ENCODE measurements around the gene CLPTM1L.
A peak's percentile ranks its signal among the peaks of the same experiment; 100 is the strongest.
"Not testable (repeated sequence)": the region's sequence is repeated elsewhere in the genome, so short reads cannot be mapped to it uniquely, and the experiment has no call there.

Gene CLPTM1L

GRCh38 chr5:1349246-1349645, 4.3 kb upstream of the CLPTM1L start:
- no peak for DNase-seq (ENCODE audit: low read depth, low spot score)
- no peaks in the 10 kb centered on the region for H3K36me3 ChIP-seq (ENCODE audit: insufficient read depth, low read length)

GRCh38 chr5:1348986-1349245, 4.0 kb upstream of the CLPTM1L start:
- Histone ChIP-seq H3K36me3 (ENCODE audit: insufficient read depth, low read length) (no peaks in the 10 kb centered on the region), H3K27ac (no peak overlapping the region), H3K9ac (ENCODE audit: insufficient read length) (no peak overlapping the region), H3K9me3 (ENCODE audit: low read depth, low read length) (no peaks in the 10 kb centered on the region), H3K4me3 (no peak overlapping the region)
- TF ChIP-seq EZH2 (IDR thresholded peaks at IDR 0.05): no peak
- no peak for TF ChIP-seq POLR2AphosphoS5 (IDR thresholded peaks at IDR 0.05; ENCODE audit: borderline replicate concordance, low read depth, low read length)
- no peak for TF ChIP-seq FOXP2 (optimal IDR thresholded peaks at IDR 0.05; ENCODE audit: control extremely low read depth, extremely low read length, insufficient read depth)
- no peak for DNase-seq (ENCODE audit: low read depth, low spot score)

More at GRCh38 chr5:1349246-1349645, 4.3 kb upstream of the CLPTM1L start:
- H3K9ac ChIP-seq (ENCODE audit: insufficient read length): no peak overlapping the region
- TF ChIP-seq EZH2 (IDR thresholded peaks at IDR 0.05): no peak
- no peak for TF ChIP-seq POLR2AphosphoS5 (IDR thresholded peaks at IDR 0.05; ENCODE audit: borderline replicate concordance, low read depth, low read length)
- TF ChIP-seq FOXP2 (optimal IDR thresholded peaks at IDR 0.05; ENCODE audit: control extremely low read depth, extremely low read length, insufficient read depth): no peak
- no peaks in the 10 kb centered on the region for H3K9me3 ChIP-seq (ENCODE audit: low read depth, low read length)
- no peak overlapping the region for H3K27ac ChIP-seq
- no peak overlapping the region for H3K4me3 ChIP-seq

DNA sequence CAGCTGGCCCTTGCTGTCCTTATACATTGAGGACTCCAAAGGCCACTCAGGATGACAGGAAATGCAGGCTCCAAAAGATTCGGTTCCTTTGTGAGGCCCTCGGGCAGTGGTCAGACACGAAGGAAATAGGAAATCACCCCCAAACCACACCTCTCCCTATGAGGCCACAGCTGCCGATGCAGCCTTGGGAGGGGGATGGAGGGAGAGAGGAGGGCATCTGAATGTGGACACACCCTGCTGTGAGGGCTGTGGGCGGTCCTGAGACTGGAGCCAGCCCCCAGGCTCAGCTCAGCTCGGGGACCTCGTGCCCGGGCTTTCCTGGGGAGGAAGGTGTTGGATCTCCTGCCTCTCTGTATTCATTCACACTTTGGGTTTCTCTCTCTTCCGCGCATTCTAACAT, 2.7 kb upstream of the CLPTM1L start:
- no peak overlapping the region for H3K4me3 ChIP-seq
- TF ChIP-seq FOXP2 (optimal IDR thresholded peaks at IDR 0.05; ENCODE audit: control extremely low read depth, extremely low read length, insufficient read depth): no peak
- TF ChIP-seq POLR2AphosphoS5 (IDR thresholded peaks at IDR 0.05; ENCODE audit: borderline replicate concordance, low read depth, low read length): no peak
- no peak for TF ChIP-seq EZH2 (IDR thresholded peaks at IDR 0.05)
- H3K9ac ChIP-seq (ENCODE audit: insufficient read length): no peak overlapping the region
- peaks cover 5% of the 10 kb centered on the region; the same call in 1 of the 2 replicates for H3K36me3 ChIP-seq (ENCODE audit: insufficient read depth, low read length)
- no peak overlapping the region for H3K27ac ChIP-seq
- DNase-seq (ENCODE audit: low read depth, low spot score): no peak
- no peaks in the 10 kb centered on the region for H3K9me3 ChIP-seq (ENCODE audit: low read depth, low read length)

DNA sequence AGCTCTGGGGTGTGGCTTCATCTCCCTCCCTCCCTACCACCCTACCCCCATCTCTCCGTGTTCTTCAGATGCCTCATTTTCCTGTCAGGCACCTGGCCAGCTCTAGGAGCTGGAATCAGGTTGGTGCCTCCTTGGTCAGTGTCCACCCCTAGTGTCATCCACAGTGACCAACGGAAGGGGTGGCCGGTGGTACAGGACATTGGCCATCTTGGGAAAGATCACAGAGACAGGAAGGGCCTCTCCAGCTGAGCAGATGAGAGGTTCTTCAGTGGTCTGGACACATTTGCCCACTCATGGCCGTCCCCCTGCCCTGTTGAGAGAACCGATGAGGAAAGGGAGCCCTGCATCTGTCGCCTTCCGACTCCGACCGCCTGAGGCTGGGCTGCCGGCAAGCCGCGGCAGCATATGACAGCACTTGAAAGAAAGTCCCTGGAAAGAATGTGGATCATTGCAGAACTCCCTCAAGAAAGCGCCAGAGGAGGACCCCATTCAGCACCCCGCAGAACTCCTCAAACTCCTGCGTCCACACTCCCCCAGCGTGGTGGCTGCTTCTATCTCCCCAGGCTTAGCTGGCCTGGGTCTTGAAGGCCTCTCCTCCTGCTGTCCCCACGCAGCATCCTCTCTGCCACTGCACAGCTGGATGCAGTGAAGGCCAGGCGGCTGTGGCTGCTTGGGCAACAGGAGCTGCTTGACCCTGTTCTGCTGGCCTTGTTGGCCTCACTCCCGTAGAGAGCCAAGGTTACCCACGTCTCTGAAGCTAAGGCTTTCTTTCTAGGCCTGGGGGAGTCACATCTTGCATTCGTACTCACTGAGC, 1.9 kb upstream of the CLPTM1L start:
- Histone ChIP-seq H3K9ac (ENCODE audit: insufficient read length) (no peak overlapping the region), H3K36me3 (ENCODE audit: insufficient read depth, low read length) (peaks cover 11% of the 10 kb centered on the region; the same call in 1 of the 2 replicates), H3K9me3 (ENCODE audit: low read depth, low read length) (no peaks in the 10 kb centered on the region), H3K27ac (no peak overlapping the region), H3K4me3 (no peak overlapping the region)
- no peak for TF ChIP-seq EZH2 (IDR thresholded peaks at IDR 0.05)
- DNase-seq (ENCODE audit: low read depth, low spot score): no peak

- no peak overlapping the region for H3K27ac ChIP-seq
- TF ChIP-seq POLR2AphosphoS5 (IDR thresholded peaks at IDR 0.05; ENCODE audit: borderline replicate concordance, low read depth, low read length): no peak; the same call in 1 of the 2 replicates
- H3K36me3 ChIP-seq (ENCODE audit: insufficient read depth, low read length): peaks cover 19% of the 10 kb centered on the region
- peak overlapping the region; percentile 97 for H3K9ac ChIP-seq (ENCODE audit: insufficient read length)
- peak overlapping the region; percentile 100 for H3K4me3 ChIP-seq
- H3K9me3 ChIP-seq (ENCODE audit: low read depth, low read length): no peaks in the 10 kb centered on the region
- DNase-seq (ENCODE audit: low read depth, low spot score): no peak
These were observed 1.2 kb upstream of the CLPTM1L start for GRCh38 chr5:1345876-1346626.

GRCh38 chr5:1343931-1344901, 683 bp downstream of the CLPTM1L start:
- DNase-seq (ENCODE audit: low read depth, low spot score): no peak
- Histone ChIP-seq H3K36me3 (ENCODE audit: insufficient read depth, low read length) (peaks cover 32% of the 10 kb centered on the region), H3K27ac (no peak overlapping the region), H3K9me3 (ENCODE audit: low read depth, low read length) (no peaks in the 10 kb centered on the region), H3K9ac (ENCODE audit: insufficient read length) (peak overlapping the region; percentile 90), H3K4me3 (peak overlapping the region; percentile 92)
- TF ChIP-seq FOXP2 (optimal IDR thresholded peaks at IDR 0.05; ENCODE audit: control extremely low read depth, extremely low read length, insufficient read depth) (no peak), EZH2 (IDR thresholded peaks at IDR 0.05) (no peak), POLR2AphosphoS5 (IDR thresholded peaks at IDR 0.05; ENCODE audit: borderline replicate concordance, low read depth, low read length) (no peak)

DNA sequence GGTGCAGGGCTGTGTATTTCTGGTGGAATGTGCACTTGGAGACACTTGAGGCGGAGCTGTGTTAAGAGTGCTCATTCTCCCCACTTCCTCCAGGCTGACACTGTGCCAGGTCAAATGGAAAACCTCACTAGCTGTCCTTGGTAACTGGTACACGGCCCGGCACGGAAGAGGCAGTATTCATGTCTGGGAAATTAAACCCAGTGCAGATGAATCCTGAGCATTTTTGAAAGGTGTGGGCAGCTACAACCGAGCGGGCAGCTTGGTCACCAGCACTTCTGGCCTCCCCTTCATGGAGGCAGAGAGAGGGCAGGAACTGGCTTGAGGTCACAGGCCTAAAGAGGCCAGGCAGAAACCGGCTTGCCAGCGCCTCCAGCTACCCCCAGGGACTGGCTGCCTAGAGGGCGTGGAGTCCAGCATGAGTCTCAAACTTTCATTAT, 1.6 kb downstream of the CLPTM1L start:
- Histone ChIP-seq H3K4me3 (peak overlapping the region; percentile 92; the same call in 1 of the 2 replicates), H3K36me3 (ENCODE audit: insufficient read depth, low read length) (peaks cover 39% of the 10 kb centered on the region), H3K9ac (ENCODE audit: insufficient read length) (peak overlapping the region; percentile 90), H3K27ac (no peak overlapping the region), H3K9me3 (ENCODE audit: low read depth, low read length) (no peaks in the 10 kb centered on the region)
- TF ChIP-seq EZH2 (IDR thresholded peaks at IDR 0.05) (no peak), FOXP2 (optimal IDR thresholded peaks at IDR 0.05; ENCODE audit: control extremely low read depth, extremely low read length, insufficient read depth) (no peak), POLR2AphosphoS5 (IDR thresholded peaks at IDR 0.05; ENCODE audit: borderline replicate concordance, low read depth, low read length) (no peak)
- DNase-seq (ENCODE audit: low read depth, low spot score): no peak

DNA sequence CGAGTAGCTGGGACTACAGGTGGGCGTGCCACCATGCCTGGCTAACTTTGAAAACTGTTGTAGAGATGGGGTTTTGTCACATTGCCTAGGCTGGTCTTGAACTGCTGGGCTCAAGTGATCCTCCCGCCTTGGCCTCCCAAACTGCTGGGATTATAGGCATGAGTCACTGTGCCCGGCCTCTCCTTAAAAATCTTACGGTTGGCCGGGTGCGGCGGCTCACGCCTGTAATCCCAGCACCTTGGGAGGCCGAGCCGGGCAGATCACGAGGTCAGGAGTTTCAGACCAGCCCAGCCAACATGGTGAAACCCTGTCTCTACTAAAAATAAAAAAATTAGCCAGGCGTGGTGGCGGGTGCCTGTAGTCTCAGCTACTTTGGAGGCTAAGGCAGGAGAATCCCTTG, 2.2 kb downstream of the CLPTM1L start:
- peaks cover 45% of the 10 kb centered on the region for H3K36me3 ChIP-seq (ENCODE audit: insufficient read depth, low read length)
- not testable (repeated sequence) for H3K9ac ChIP-seq (ENCODE audit: insufficient read length); H3K9me3 ChIP-seq (ENCODE audit: low read depth, low read length); DNase-seq (ENCODE audit: low read depth, low spot score); H3K4me3 ChIP-seq; H3K27ac ChIP-seq
